H1 (cell line): ENCODE results near the gene NARS2. TPM values are rescaled to one million over a fixed set of nuclear protein-coding genes. Genes with fewer than 3 reads are reported as not detected.

ENCODE experiments used
- CTCF ChIA-PET: fragments of 300-600 bp; sonication (Branson Sonifier 250); formaldehyde crosslinking; loops from one replicate; lab custom pipeline; 2021; ENCODE audit not compliant: partially characterized antibody; lab: Charles Lee
- POLR2A ChIA-PET: fragments of 300-600 bp; sonication (Branson Sonifier 250); formaldehyde crosslinking; loops from one replicate; lab custom pipeline; 2021; ENCODE audit warnings: inconsistent platforms; ENCODE audit not compliant: partially characterized antibody; lab: Charles Lee
- DNase-seq, 2 experiments: peaks; one replicate each; pipeline versions ENCODE4 v3.0.0 to v3.0.0-alpha.2; 2010 to 2022; ENCODE audit warnings: low spot score in 2 of 2, low read depth in 1 of 2, mixed read lengths in 1 of 2
- FAIRE-seq: peaks from 2 replicates; lab custom pipeline; 2011; peaks lifted over from hg19 to GRCh38; lab: Jason Lieb, UNC
- H2AFZ ChIP-seq: 2 replicates; pipeline ENCODE4 v1.8.1; 2012; ENCODE audit warnings: low read length, inconsistent platforms
- H2AK5ac ChIP-seq: 2 replicates; pipeline ENCODE4 v1.6.1; 2013; ENCODE audit warnings: low read depth, low read length
- H2BK120ac ChIP-seq: replicated peaks from 2 replicates; pipeline ENCODE3; 2013; ENCODE audit warnings: low read depth, low read length, inconsistent platforms
- H2BK12ac ChIP-seq: 2 replicates; pipeline ENCODE4 v1.6.1; 2013; ENCODE audit warnings: low read depth, low read length
- H2BK15ac ChIP-seq: 2 replicates; pipeline ENCODE4 v1.6.1; 2013; ENCODE audit warnings: low read length
- H2BK20ac ChIP-seq: 2 replicates; pipeline ENCODE4 v1.6.1; 2013; ENCODE audit warnings: low read length
- H2BK5ac ChIP-seq: 2 replicates; pipeline ENCODE4 v1.6.1; 2013; ENCODE audit warnings: low read depth, low read length
- H3K14ac ChIP-seq: 2 replicates; pipeline ENCODE4 v1.6.1; 2013; ENCODE audit warnings: inconsistent platforms; ENCODE audit not compliant: insufficient read length
- H3K18ac ChIP-seq: 2 replicates; pipeline ENCODE4 v1.6.1; 2013; ENCODE audit warnings: low read length; ENCODE audit errors: extremely low read depth
- H3K23ac ChIP-seq: 2 replicates; pipeline ENCODE4 v1.6.1; 2013; ENCODE audit warnings: inconsistent platforms; ENCODE audit not compliant: insufficient read length
- H3K23me2 ChIP-seq: 2 replicates; pipeline ENCODE4 v1.6.1; 2013; ENCODE audit warnings: low read depth, low read length
- H3K27ac ChIP-seq: 2 replicates; pipeline ENCODE4 v1.6.1; 2011; ENCODE audit warnings: low read depth, low read length, inconsistent platforms
- H3K27me3 ChIP-seq, 4 experiments: replicated peaks in 1 of 4; 1 replicate in 1 of 4; 2 replicates in 3 of 4; pipeline versions ENCODE4 v1.6.1 to v1.8.1; 2011 to 2013; ENCODE audit warnings: low read length in 3 of 4, mild to moderate bottlenecking in 3 of 4, inconsistent platforms in 2 of 4, mixed read lengths in 2 of 4, moderate library complexity in 1 of 4; ENCODE audit not compliant: control insufficient read depth in 3 of 4, insufficient read depth in 3 of 4; ENCODE audit errors: extremely low read depth in 1 of 4
- H3K36me3 ChIP-seq, 4 experiments: 2 replicates each; pipeline versions ENCODE4 v1.6.1 to v1.8.1; 2011 to 2013; ENCODE audit warnings: mild to moderate bottlenecking in 4 of 4, low read length in 3 of 4, moderate library complexity in 2 of 4, control low read depth in 1 of 4, inconsistent platforms in 1 of 4; ENCODE audit not compliant: insufficient read depth in 4 of 4, control insufficient read depth in 2 of 4
- H3K4ac ChIP-seq: replicated peaks from 2 replicates; pipeline ENCODE3; 2013; ENCODE audit warnings: low read length, low read depth, mixed read lengths, inconsistent platforms; ENCODE audit not compliant: insufficient read length
- H3K4me1 ChIP-seq, 4 experiments: replicated peaks in 1 of 4; 1 replicate in 1 of 4; 2 replicates in 3 of 4; pipeline versions ENCODE4 v1.6.1 to v1.8.1; 2011 to 2013; ENCODE audit warnings: low read length in 3 of 4, inconsistent platforms in 2 of 4, mixed read lengths in 1 of 4; ENCODE audit not compliant: insufficient read depth in 4 of 4, control insufficient read depth in 3 of 4
- H3K4me2 ChIP-seq, 2 experiments: 2 replicates each; pipeline versions ENCODE4 v1.6.1 to v1.8.1; 2011 to 2013; ENCODE audit warnings: low read depth in 2 of 2, low read length in 2 of 2, control low read depth in 1 of 2, inconsistent platforms in 1 of 2, mild to moderate bottlenecking in 1 of 2; ENCODE audit not compliant: insufficient read depth in 1 of 2
- H3K4me3 ChIP-seq, 4 experiments: fragments of 200-600, 300-600 bp in 1 of 4; sonication (generic), shearing (Covaris generic), sonication (Bioruptor Twin) in 1 of 4; 2 replicates each; pipeline versions ENCODE4 v1.5.1 to v1.8.1; 2011 to 2016; ENCODE audit warnings: low read length in 4 of 4, low read depth in 3 of 4, control low read depth in 2 of 4, inconsistent platforms in 2 of 4, mild to moderate bottlenecking in 2 of 4, mixed read lengths in 1 of 4, moderate library complexity in 1 of 4; ENCODE audit not compliant: insufficient read depth in 2 of 4; ENCODE audit errors: extremely low read depth in 1 of 4
- H3K56ac ChIP-seq: replicated peaks from 2 replicates; pipeline ENCODE3; 2013; ENCODE audit warnings: low read depth, mild to moderate bottlenecking, mixed read lengths, low read length, inconsistent platforms; ENCODE audit not compliant: insufficient read length
- H3K79me1 ChIP-seq: 2 replicates; pipeline ENCODE4 v1.6.1; 2013; ENCODE audit warnings: low read depth, low read length, control low read depth
- H3K79me2 ChIP-seq, 2 experiments: 2 replicates each; pipeline versions ENCODE4 v1.6.1 to v1.8.1; 2012 to 2013; ENCODE audit warnings: low read length in 2 of 2, mild to moderate bottlenecking in 2 of 2, inconsistent platforms in 1 of 2; ENCODE audit not compliant: insufficient read depth in 2 of 2, control insufficient read depth in 1 of 2
- H3K9ac ChIP-seq, 4 experiments: replicated peaks in 1 of 4; 1 replicate in 1 of 4; 2 replicates in 3 of 4; pipeline versions ENCODE4 v1.6.1 to v1.8.1; 2011 to 2013; ENCODE audit warnings: low read depth in 3 of 4, low read length in 3 of 4, control low read depth in 2 of 4, mild to moderate bottlenecking in 2 of 4, moderate library complexity in 2 of 4, inconsistent platforms in 1 of 4; ENCODE audit errors: extremely low read depth in 1 of 4
- H3K9me3 ChIP-seq, 2 experiments: 2 replicates each; pipeline versions ENCODE4 v1.6.1 to v1.8.1; 2012 to 2013; ENCODE audit warnings: mild to moderate bottlenecking in 2 of 2, moderate library complexity in 2 of 2, control low read depth in 1 of 2, inconsistent platforms in 1 of 2, low read depth in 1 of 2, low read length in 1 of 2, mixed read lengths in 1 of 2; ENCODE audit not compliant: insufficient read depth in 2 of 2
- H4K20me1 ChIP-seq, 2 experiments: replicated peaks in 1 of 2; 2 replicates each; pipeline versions ENCODE3 to v1.8.1; 2011 to 2013; ENCODE audit warnings: inconsistent platforms in 2 of 2, low read length in 2 of 2, mild to moderate bottlenecking in 1 of 2; ENCODE audit not compliant: insufficient read depth in 2 of 2, control insufficient read depth in 1 of 2
- H4K5ac ChIP-seq: 2 replicates; pipeline ENCODE4 v1.6.1; 2013; ENCODE audit warnings: low read length, low read depth, mixed read lengths, inconsistent platforms; ENCODE audit not compliant: insufficient read length
- H4K8ac ChIP-seq: 2 replicates; pipeline ENCODE4 v1.8.0; 2013; ENCODE audit warnings: mild to moderate bottlenecking, moderate library complexity, low read length, inconsistent platforms; ENCODE audit not compliant: insufficient read depth; ENCODE audit errors: extremely low read depth
- H4K91ac ChIP-seq: replicated peaks from 2 replicates; pipeline ENCODE3; 2013; ENCODE audit warnings: low read length, mixed read lengths, inconsistent platforms; ENCODE audit not compliant: insufficient read length
- BCL11A ChIP-seq, 2 experiments: IDR thresholded peaks; one replicate each; pipeline ENCODE4 v1.6.1; 2011; ENCODE audit warnings: low read depth in 2 of 2, low read length in 2 of 2, mild to moderate bottlenecking in 2 of 2
- BRCA1 ChIP-seq: IDR thresholded peaks from 2 replicates; pipeline ENCODE4 v1.6.1; 2012; ENCODE audit warnings: low read depth, low read length, improper control_type of control experiment
- RBBP5 ChIP-seq: IDR thresholded peaks from 2 replicates; pipeline ENCODE4 v1.7.1; 2012; ENCODE audit warnings: low read depth, mild to moderate bottlenecking, inconsistent platforms, low read length, moderate library complexity, borderline replicate concordance
- RNF2 ChIP-seq: fragments of 200-900, 300-1000 bp; sonication (generic); IDR thresholded peaks from 2 replicates; pipeline ENCODE4 v1.7.1; 2016; ENCODE audit warnings: borderline replicate concordance, low read depth, mild to moderate bottlenecking, antibody characterized with exemption, low read length; ENCODE audit not compliant: poor library complexity, severe bottlenecking; ENCODE audit errors: missing control alignments
- SP1 ChIP-seq: IDR thresholded peaks from 2 replicates; pipeline ENCODE4 v1.6.1; 2011; ENCODE audit warnings: low read depth, low read length
- TAF1 ChIP-seq: IDR thresholded peaks from 2 replicates; pipeline ENCODE4 v1.6.1; 2011; ENCODE audit warnings: mild to moderate bottlenecking, low read depth, low read length
- TAF7 ChIP-seq: optimal IDR thresholded peaks from 2 replicates; pipeline ENCODE3; 2011; ENCODE audit warnings: low read depth, mild to moderate bottlenecking, inconsistent platforms, low read length, moderate library complexity, borderline replicate concordance
- WGBS, 2 experiments: shearing (Covaris generic) in 1 of 2; methylation state at CpG; one replicate each; pipeline versions ENCODE4 v1.1.6 to v1.1.7; 2013 to 2015; ENCODE audit warnings: low lambda C conversion rate in 2 of 2, mixed read lengths in 2 of 2, inconsistent platforms in 1 of 2, low coverage in 1 of 2, missing lambda C conversion rate in 1 of 2; ENCODE audit not compliant: insufficient replicate concordance in 2 of 2, insufficient coverage in 1 of 2, insufficient read length in 1 of 2; ENCODE audit errors: extremely low coverage in 1 of 2, missing lambda C conversion rate in 1 of 2; 5-methylcytosine and 5-hydroxymethylcytosine counted together
- polyA plus RNA-seq, 7 experiments: library from polyadenylated mRNA; depleted of rRNA in 3 of 7; stranded (reverse) in 5 of 7; unstranded in 2 of 7; fragments of >200 nt in 5 of 7; fragments of 200-250 nt in 2 of 7; gene quantifications; 1 replicate in 5 of 7; 2 replicates in 1 of 7; 4 replicates in 1 of 7; pipeline versions ENCODE4 v1.2.1 to v1.2.3, GENCODE V29; 2011 to 2013; ENCODE audit warnings: missing spikeins in 2 of 7, mixed read lengths in 2 of 7
- total RNA-seq: library from RNA; stranded (reverse); fragmentation: NEBNext Ultra II Directional; extraction: Animal tissue kit (Norgen Biotek cat#: 25700); gene quantifications from 2 replicates; pipeline ENCODE4 v1.2.1, GENCODE V29; 2021

NARS2 gene
- total and polyA plus RNA-seq, 2 of the 8 experiments (the other 6 are each of a cell fraction or from before 2014, with no cell fraction given): 26.2 to 51.6 TPM

GRCh38 chr11:78504181-78504580 lies 70.5 kb downstream of the NARS2 start:
- Histone ChIP-seq H2BK20ac (no peak overlapping the region), H4K8ac (no peak overlapping the region), H4K5ac (no peak overlapping the region), H3K4me2 (no peak overlapping the region), H3K27me3 (no peaks in the 10 kb centered on the region), H3K23ac (no peak overlapping the region), H2BK12ac (no peak overlapping the region), H3K79me1 (no peaks in the 10 kb centered on the region; the same call in 1 of the 2 replicates), H3K56ac (no peak overlapping the region), H4K91ac (no peak overlapping the region), H3K18ac (no peak overlapping the region), H3K4ac (no peak overlapping the region), H2BK5ac (no peak overlapping the region), H3K23me2 (no peaks in the 10 kb centered on the region), H3K9me3 (no peaks in the 10 kb centered on the region), H3K27ac (no peak overlapping the region), H2AK5ac (no peak overlapping the region), H3K4me3 (no peak overlapping the region), H2AFZ (no peak overlapping the region), H3K14ac (no peak overlapping the region), H3K9ac (no peak overlapping the region), H3K36me3 (no peaks in the 10 kb centered on the region), H3K79me2 (peaks cover 0 to 8% of the 10 kb centered on the region in 2 experiments; a peak in 2 of 4 replicates), H4K20me1 (no peaks in the 10 kb centered on the region), H2BK120ac (no peak overlapping the region), H3K4me1 (peaks cover 0 to 7% (median 2%) of the 10 kb centered on the region in 4 experiments; a peak in 1 of 7 replicates), H2BK15ac (no peak overlapping the region)
- WGBS, 2 experiments: 85% methylated on average over 2 of the region's 2 CpGs; no CpG with 5 or more reads in 1 of the 2 experiments
- ChIA-PET POLR2A (interaction anchor here (0.7 to 1.1 kb wide), 3 partner anchors 8 to 467 kb away, joined by 3 to 4 read pairs (median 4); no protein-coding TSS in a partner anchor), CTCF (no interaction called here)
- FAIRE-seq: no peak
- TF ChIP-seq BRCA1: no peak
- TF ChIP-seq RBBP5: no peak
- TF ChIP-seq TAF1: no peak
- TF ChIP-seq RNF2: no peak
- TF ChIP-seq BCL11A (IDR thresholded peaks at IDR 0.05; ENCODE audit: low read depth in 2 of 2, low read length in 2 of 2): no peak
- no peak for TF ChIP-seq SP1
- no peak for TF ChIP-seq TAF7
- DNase-seq: no peak
